Measurements from ENCODE around the gene CELSR1. TPM values are rescaled to one million over a fixed set of nuclear protein-coding genes. Genes with fewer than 3 reads are reported as not detected.
"Not testable (repeated sequence)": the region's sequence is repeated elsewhere in the genome, so short reads cannot be mapped to it uniquely, and the experiment has no call there.

Gene CELSR1
- total RNA-seq, 1 experiment from 2014 or later, result 37.6 TPM

DNA sequence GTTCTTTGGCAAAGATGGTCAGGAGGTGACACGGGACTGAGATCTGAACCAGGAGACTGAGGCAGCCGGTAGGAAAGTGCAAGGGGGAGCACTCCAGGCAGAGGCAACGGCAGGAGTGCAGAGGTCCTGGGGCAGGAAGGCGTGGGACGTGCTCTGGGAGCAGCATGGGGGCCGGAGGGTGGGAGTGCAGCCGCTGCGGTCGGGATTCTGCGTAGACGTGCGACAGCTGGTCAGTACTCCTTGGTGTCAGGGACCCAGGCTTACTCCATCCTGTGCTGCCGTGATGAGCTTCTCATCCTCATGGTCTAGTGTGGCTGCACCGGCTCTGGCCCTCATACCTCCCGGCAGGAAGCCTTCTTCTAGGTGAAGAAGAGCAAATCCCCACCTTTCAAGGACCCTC, 218.8 kb downstream of the CELSR1 start:
- no peak overlapping the region for H3K4me2 ChIP-seq

DNA sequence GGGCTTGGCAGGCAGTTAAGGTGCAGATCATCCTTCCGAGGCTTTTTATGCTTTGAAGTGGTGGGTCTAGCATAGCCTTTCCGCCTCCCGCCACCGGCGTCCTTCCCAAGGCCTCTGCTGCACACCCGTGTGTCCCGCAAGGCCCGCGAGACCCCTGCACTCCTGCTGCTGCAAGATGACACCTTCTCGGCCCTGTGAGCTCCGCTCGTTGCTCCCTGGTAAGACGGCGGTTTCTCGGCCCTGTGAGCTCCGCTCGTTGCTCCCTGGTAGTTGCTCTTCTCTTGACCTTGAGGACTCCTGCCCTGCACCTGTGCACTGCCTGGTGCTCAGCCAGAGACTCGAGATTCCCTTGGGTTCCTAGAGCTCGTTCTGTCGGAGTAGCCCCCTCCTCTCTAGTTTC, 219.8 kb downstream of the CELSR1 start:
- DNase-seq, result no peak
- H4K20me1 ChIP-seq (ENCODE audit: insufficient read depth), result no peaks in the 10 kb centered on the region
- ChIA-PET CTCF (no interaction called here), POLR2A (ENCODE audit: unreplicated experiment) (no interaction called here)
- intact Hi-C loops (cut with micrococcal nuclease; ENCODE audit: unreplicated experiment), result no loop called here
- no peaks in the 10 kb centered on the region for H3K79me2 ChIP-seq (ENCODE audit: low read depth)
- TF ChIP-seq EZH2 (IDR thresholded peaks at IDR 0.05; ENCODE audit: low read depth), result no peak
- TF ChIP-seq, protein P1, sequence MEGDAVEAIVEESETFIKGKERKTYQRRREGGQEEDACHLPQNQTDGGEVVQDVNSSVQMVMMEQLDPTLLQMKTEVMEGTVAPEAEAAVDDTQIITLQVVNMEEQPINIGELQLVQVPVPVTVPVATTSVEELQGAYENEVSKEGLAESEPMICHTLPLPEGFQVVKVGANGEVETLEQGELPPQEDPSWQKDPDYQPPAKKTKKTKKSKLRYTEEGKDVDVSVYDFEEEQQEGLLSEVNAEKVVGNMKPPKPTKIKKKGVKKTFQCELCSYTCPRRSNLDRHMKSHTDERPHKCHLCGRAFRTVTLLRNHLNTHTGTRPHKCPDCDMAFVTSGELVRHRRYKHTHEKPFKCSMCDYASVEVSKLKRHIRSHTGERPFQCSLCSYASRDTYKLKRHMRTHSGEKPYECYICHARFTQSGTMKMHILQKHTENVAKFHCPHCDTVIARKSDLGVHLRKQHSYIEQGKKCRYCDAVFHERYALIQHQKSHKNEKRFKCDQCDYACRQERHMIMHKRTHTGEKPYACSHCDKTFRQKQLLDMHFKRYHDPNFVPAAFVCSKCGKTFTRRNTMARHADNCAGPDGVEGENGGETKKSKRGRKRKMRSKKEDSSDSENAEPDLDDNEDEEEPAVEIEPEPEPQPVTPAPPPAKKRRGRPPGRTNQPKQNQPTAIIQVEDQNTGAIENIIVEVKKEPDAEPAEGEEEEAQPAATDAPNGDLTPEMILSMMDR (conservative IDR thresholded peaks at IDR 0.05), result no peak
- no peaks in the 10 kb centered on the region; the same call in 1 of the 2 replicates for H3F3A ChIP-seq (ENCODE audit: insufficient read depth, low read depth)
- H3K36me3 ChIP-seq (ENCODE audit: low read depth), result 0 out of 2 replicates have a peak, but pooled peaks cover 8% of the 10 kb centered on the region
- H3K4me3 ChIP-seq, result no peak overlapping the region
- H3K4me1 ChIP-seq (replicated peaks; ENCODE audit: insufficient read depth), result no peaks in the 10 kb centered on the region
- no peaks in the 10 kb centered on the region for H3K9me2 ChIP-seq (ENCODE audit: insufficient read depth)
- no peaks in the 10 kb centered on the region for H3K9me3 ChIP-seq (ENCODE audit: insufficient read depth, low read depth)
- no TSS peak for BruUV-seq (replicated peaks)
- H3K27ac ChIP-seq, result no peak overlapping the region
- no peak overlapping the region for H3K4me2 ChIP-seq
- no peak overlapping the region for H2AFZ ChIP-seq
- H3K27me3 ChIP-seq (ENCODE audit: insufficient read depth, low read depth), result no peaks in the 10 kb centered on the region

More for the DNA sequence above, 218.8 kb downstream of the CELSR1 start:
- H4K20me1 ChIP-seq (ENCODE audit: insufficient read depth), result no peaks in the 10 kb centered on the region
- no peaks in the 10 kb centered on the region for H3K79me2 ChIP-seq (ENCODE audit: low read depth)
- POLR2A ChIA-PET (ENCODE audit: unreplicated experiment), result no interaction called here
- CTCF ChIA-PET, result interaction anchor here (0.5 kb wide), 1 partner anchor 244 kb away, joined by 5 read pairs; no protein-coding TSS in a partner anchor
- H3K4me3 ChIP-seq, result no peak overlapping the region
- no peak overlapping the region for H2AFZ ChIP-seq
- no peaks in the 10 kb centered on the region for H3K27me3 ChIP-seq (ENCODE audit: insufficient read depth, low read depth)
- DNase-seq, result no peak
- TF ChIP-seq, protein P1 (conservative IDR thresholded peaks at IDR 0.05), result no peak
- no peak for TF ChIP-seq EZH2 (IDR thresholded peaks at IDR 0.05; ENCODE audit: low read depth)
- no TSS peak for BruUV-seq (replicated peaks)
- no peaks in the 10 kb centered on the region for H3K9me2 ChIP-seq (ENCODE audit: insufficient read depth)
- no peaks in the 10 kb centered on the region; the same call in 1 of the 2 replicates for H3F3A ChIP-seq (ENCODE audit: insufficient read depth, low read depth)
- H3K27ac ChIP-seq, result no peak overlapping the region
- H3K36me3 ChIP-seq (ENCODE audit: low read depth), result peaks cover 8% of the 10 kb centered on the region; the same call in 1 of the 2 replicates
- intact Hi-C loops (cut with micrococcal nuclease; ENCODE audit: unreplicated experiment), result no loop called here
- H3K4me1 ChIP-seq (replicated peaks; ENCODE audit: insufficient read depth), result no peaks in the 10 kb centered on the region
- no peaks in the 10 kb centered on the region for H3K9me3 ChIP-seq (ENCODE audit: insufficient read depth, low read depth)

DNA sequence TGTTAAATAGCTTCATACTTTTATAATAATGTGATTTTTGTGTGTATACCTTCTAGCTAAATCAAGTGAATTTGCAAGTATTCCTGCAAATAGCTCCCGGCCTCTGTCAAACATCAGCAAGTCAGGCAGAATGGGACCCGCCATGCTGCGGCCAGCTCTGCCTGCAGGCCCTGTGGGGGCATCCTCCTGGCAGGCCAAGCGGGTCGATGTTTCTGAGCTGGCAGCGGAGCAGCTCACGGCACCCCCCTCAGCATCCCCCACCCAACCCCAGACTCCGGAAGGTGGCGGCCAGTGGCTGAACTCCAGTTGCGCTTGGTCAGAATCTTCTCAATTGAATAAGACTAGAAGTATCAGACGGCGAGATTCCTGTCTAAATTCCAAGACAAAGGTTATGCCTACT, 221.4 kb downstream of the CELSR1 start:
- Histone ChIP-seq H3K4me3 (no peak overlapping the region), H3K9me3 (ENCODE audit: insufficient read depth, low read depth) (no peaks in the 10 kb centered on the region), H3F3A (ENCODE audit: insufficient read depth, low read depth) (peaks cover 5% of the 10 kb centered on the region; the same call in 1 of the 2 replicates), H2AFZ (no peak overlapping the region), H3K9me2 (ENCODE audit: insufficient read depth) (no peaks in the 10 kb centered on the region), H3K79me2 (ENCODE audit: low read depth) (no peaks in the 10 kb centered on the region), H3K27ac (no peak overlapping the region), H3K27me3 (ENCODE audit: insufficient read depth, low read depth) (no peaks in the 10 kb centered on the region), H4K20me1 (ENCODE audit: insufficient read depth) (no peaks in the 10 kb centered on the region), H3K4me2 (no peak overlapping the region), H3K4me1 (replicated peaks; ENCODE audit: insufficient read depth) (no peaks in the 10 kb centered on the region), H3K36me3 (ENCODE audit: low read depth) (0 out of 2 replicates have a peak, but pooled peaks cover 5% of the 10 kb centered on the region)
- BruUV-seq (replicated peaks), result no TSS peak
- intact Hi-C loops (cut with micrococcal nuclease; ENCODE audit: unreplicated experiment), result no loop called here
- POLR2A ChIA-PET (ENCODE audit: unreplicated experiment), result interaction anchor here (0.6 kb wide), 2 partner anchors 133 to 198 kb away, joined by 5 to 7 read pairs; no protein-coding TSS in a partner anchor
- CTCF ChIA-PET, result no interaction called here
- TF ChIP-seq, protein P1 (conservative IDR thresholded peaks at IDR 0.05), result no peak
- no peak for TF ChIP-seq EZH2 (IDR thresholded peaks at IDR 0.05; ENCODE audit: low read depth)
- DNase-seq, result no peak

DNA sequence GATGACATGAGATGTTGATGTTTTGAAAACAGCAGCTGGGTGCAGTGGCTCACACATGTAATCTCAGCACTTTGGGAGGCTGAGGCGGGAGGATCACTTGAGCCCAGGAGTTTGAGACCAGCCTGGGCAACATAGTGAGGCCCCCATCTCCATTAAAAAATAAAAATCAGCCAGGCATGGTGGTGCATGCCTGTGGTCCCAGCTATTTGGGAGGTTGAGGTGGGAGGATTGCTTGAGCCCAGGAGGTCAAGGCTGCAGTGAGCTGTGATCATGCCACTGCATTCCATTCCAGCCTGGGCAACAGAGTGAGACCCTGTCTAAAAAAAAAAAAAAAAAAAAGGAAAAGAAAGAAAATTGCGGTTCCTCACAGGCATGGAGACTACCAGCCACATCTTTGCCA, 224.6 kb downstream of the CELSR1 start:
- H3K27me3 ChIP-seq (ENCODE audit: insufficient read depth, low read depth); H3K79me2 ChIP-seq (ENCODE audit: low read depth); H3K4me3 ChIP-seq; H3F3A ChIP-seq (ENCODE audit: insufficient read depth, low read depth); H3K9me3 ChIP-seq (ENCODE audit: insufficient read depth, low read depth); H4K20me1 ChIP-seq (ENCODE audit: insufficient read depth); H3K4me2 ChIP-seq; H2AFZ ChIP-seq; H3K9me2 ChIP-seq (ENCODE audit: insufficient read depth); BruUV-seq (replicated peaks); POLR2A ChIA-PET (ENCODE audit: unreplicated experiment); DNase-seq; H3K27ac ChIP-seq; H3K36me3 ChIP-seq (ENCODE audit: low read depth); H3K4me1 ChIP-seq (replicated peaks; ENCODE audit: insufficient read depth): not testable (repeated sequence)
- CTCF ChIA-PET, result interaction anchor here (0.7 to 0.9 kb wide), 3 partner anchors 9 to 229 kb away, joined by 4 to 14 read pairs (median 13); no protein-coding TSS in a partner anchor
- intact Hi-C loops (cut with micrococcal nuclease; ENCODE audit: unreplicated experiment), result loop anchor here (5.0 kb wide), 1 partner anchor 316 kb away; no protein-coding TSS in a partner anchor
